WTC11 (cell line): Measurements from ENCODE around the gene ARHGAP44.

Source experiments
- CTCF ChIP-seq: fragments of 200-600 bp; IDR thresholded peaks from 2 replicates; pipeline ENCODE4 v1.8.0; 2022; ENCODE audit warnings: antibody characterized with exemption
- FOXJ3 ChIP-seq: sonication (generic); formaldehyde crosslinking; IDR thresholded peaks from 2 replicates; pipeline ENCODE4 v1.9.0; 2021; ENCODE audit warnings: missing genetic modification reagents, mild to moderate bottlenecking, borderline replicate concordance
- ZNF138 ChIP-seq: sonication (generic); formaldehyde crosslinking; conservative IDR thresholded peaks from 2 replicates; pipeline ENCODE4 v1.8.1; 2022; ENCODE audit warnings: mild to moderate bottlenecking, moderate library complexity, missing genetic modification reagents

GRCh38 chr17:12813664-12814063, 24.4 kb downstream of the ARHGAP44 start:
- TF ChIP-seq FOXJ3 (CRISPR knock-in tag) (no peak), CTCF (no peak), ZNF138 (no peak)
